Measurements from ENCODE around the gene PRKCH. TPM values are rescaled to one million over a fixed set of nuclear protein-coding genes. Genes with fewer than 3 reads are reported as not detected.

Gene PRKCH
- total and polyA plus RNA-seq, 9 donors, result 10.2 to 15.5 (median 12.3) TPM

- H3K27ac ChIP-seq (ENCODE audit: low read length), result no peak overlapping the region
- H3K4me1 ChIP-seq (ENCODE audit: control insufficient read depth, insufficient read depth, low read length), result no peaks in the 10 kb centered on the region
- no peaks in the 10 kb centered on the region for H3K36me3 ChIP-seq (ENCODE audit: control insufficient read depth, insufficient read depth, low read length)
- 94% methylated on average over 2 of the region's 3 CpGs for WGBS (ENCODE audit: insufficient coverage)
- H3K27me3 ChIP-seq (ENCODE audit: control insufficient read depth, insufficient read depth, low read length), result no peaks in the 10 kb centered on the region
- no peak overlapping the region for H3K4me3 ChIP-seq (ENCODE audit: low read length)
- DNase-seq, result no peak
- no peaks in the 10 kb centered on the region for H3K9me3 ChIP-seq (replicated peaks; ENCODE audit: control insufficient read depth, low read depth, low read length)
Observed at GRCh38 chr14:61358554-61359226, 37.3 kb downstream of the PRKCH start.

- H3K27me3 ChIP-seq (ENCODE audit: control insufficient read depth, insufficient read depth, low read length), result no peaks in the 10 kb centered on the region
- WGBS (ENCODE audit: insufficient coverage), result no CpG with 5 or more reads among the region's 5 CpGs
- no peaks in the 10 kb centered on the region for H3K4me1 ChIP-seq (ENCODE audit: control insufficient read depth, insufficient read depth, low read length)
- no peaks in the 10 kb centered on the region for H3K9me3 ChIP-seq (replicated peaks; ENCODE audit: control insufficient read depth, low read depth, low read length)
- no peak overlapping the region for H3K27ac ChIP-seq (ENCODE audit: low read length)
- DNase-seq, result no peak
- no peaks in the 10 kb centered on the region for H3K36me3 ChIP-seq (ENCODE audit: control insufficient read depth, insufficient read depth, low read length)
- no peak overlapping the region for H3K4me3 ChIP-seq (ENCODE audit: low read length)
Observed at GRCh38 chr14:61360796-61361525, 39.6 kb downstream of the PRKCH start.

GRCh38 chr14:61362072-61362750, 40.8 kb downstream of the PRKCH start:
- Histone ChIP-seq H3K36me3 (ENCODE audit: control insufficient read depth, insufficient read depth, low read length) (no peaks in the 10 kb centered on the region), H3K27me3 (ENCODE audit: control insufficient read depth, insufficient read depth, low read length) (no peaks in the 10 kb centered on the region), H3K9me3 (replicated peaks; ENCODE audit: control insufficient read depth, low read depth, low read length) (no peaks in the 10 kb centered on the region), H3K4me1 (ENCODE audit: control insufficient read depth, insufficient read depth, low read length) (no peaks in the 10 kb centered on the region), H3K27ac (ENCODE audit: low read length) (no peak overlapping the region), H3K4me3 (ENCODE audit: low read length) (no peak overlapping the region)
- WGBS (ENCODE audit: insufficient coverage), result 56% methylated on average over 1 of the region's 5 CpGs
- no peak for DNase-seq

GRCh38 chr14:61364243-61364642, 42.9 kb downstream of the PRKCH start:
- Histone ChIP-seq H3K9me3 (replicated peaks; ENCODE audit: control insufficient read depth, low read depth, low read length) (no peaks in the 10 kb centered on the region), H3K27ac (ENCODE audit: low read length) (no peak overlapping the region), H3K36me3 (ENCODE audit: control insufficient read depth, insufficient read depth, low read length) (no peaks in the 10 kb centered on the region), H3K4me3 (ENCODE audit: low read length) (no peak overlapping the region), H3K27me3 (ENCODE audit: control insufficient read depth, insufficient read depth, low read length) (no peaks in the 10 kb centered on the region), H3K4me1 (ENCODE audit: control insufficient read depth, insufficient read depth, low read length) (peaks cover 2% of the 10 kb centered on the region)
- no peak for DNase-seq
- WGBS (ENCODE audit: insufficient coverage), result 33% methylated on average over 1 of the region's 2 CpGs

GRCh38 chr14:61365667-61366212, 44.4 kb downstream of the PRKCH start:
- Histone ChIP-seq H3K4me1 (ENCODE audit: control insufficient read depth, insufficient read depth, low read length) (peaks cover 2% of the 10 kb centered on the region), H3K36me3 (ENCODE audit: control insufficient read depth, insufficient read depth, low read length) (no peaks in the 10 kb centered on the region), H3K27ac (ENCODE audit: low read length) (no peak overlapping the region), H3K9me3 (replicated peaks; ENCODE audit: control insufficient read depth, low read depth, low read length) (no peaks in the 10 kb centered on the region), H3K27me3 (ENCODE audit: control insufficient read depth, insufficient read depth, low read length) (no peaks in the 10 kb centered on the region), H3K4me3 (ENCODE audit: low read length) (no peak overlapping the region)
- WGBS (ENCODE audit: insufficient coverage), result no CpG with 5 or more reads among the region's 3 CpGs
- no peak for DNase-seq

DNA sequence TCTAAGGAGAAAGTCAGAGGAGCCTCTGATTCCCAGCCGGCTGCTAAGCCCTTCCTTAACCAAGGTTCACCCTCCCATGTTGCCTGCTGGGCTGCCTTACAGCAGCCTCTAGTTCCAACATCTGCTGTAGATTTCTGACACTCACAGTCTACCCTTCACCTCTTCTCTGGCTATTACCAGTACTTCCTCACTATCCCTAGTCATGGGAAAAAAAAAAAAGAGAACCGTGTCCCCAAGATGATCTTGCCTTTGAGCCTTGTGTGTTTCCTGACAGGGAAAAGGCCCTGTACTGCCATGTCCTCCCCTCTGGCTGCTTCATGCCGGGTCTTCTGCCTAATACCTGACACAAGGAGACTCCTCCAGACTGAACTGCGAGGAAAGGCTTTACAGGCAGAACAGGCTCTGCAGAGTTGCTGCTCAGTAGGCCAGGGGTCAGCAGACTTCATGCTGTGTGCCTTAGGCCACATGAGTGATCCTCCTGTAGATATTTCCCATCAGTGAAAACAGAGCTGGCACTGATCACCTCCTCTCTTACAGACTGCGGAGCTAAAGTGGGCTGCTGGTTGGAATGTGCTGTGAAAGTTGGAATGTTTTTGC, 46.8 kb downstream of the PRKCH start:
- Histone ChIP-seq H3K27me3 (ENCODE audit: control insufficient read depth, insufficient read depth, low read length) (no peaks in the 10 kb centered on the region), H3K4me1 (ENCODE audit: control insufficient read depth, insufficient read depth, low read length) (peaks cover 2% of the 10 kb centered on the region), H3K36me3 (ENCODE audit: control insufficient read depth, insufficient read depth, low read length) (no peaks in the 10 kb centered on the region), H3K9me3 (replicated peaks; ENCODE audit: control insufficient read depth, low read depth, low read length) (no peaks in the 10 kb centered on the region), H3K27ac (ENCODE audit: low read length) (no peak overlapping the region), H3K4me3 (ENCODE audit: low read length) (no peak overlapping the region)
- DNase-seq, result no peak
- WGBS (ENCODE audit: insufficient coverage), result 34% methylated on average over 2 of the region's 5 CpGs

GRCh38 chr14:61368781-61369453, 47.5 kb downstream of the PRKCH start:
- Histone ChIP-seq H3K9me3 (replicated peaks; ENCODE audit: control insufficient read depth, low read depth, low read length) (peaks cover 4% of the 10 kb centered on the region), H3K27me3 (ENCODE audit: control insufficient read depth, insufficient read depth, low read length) (no peaks in the 10 kb centered on the region), H3K4me3 (ENCODE audit: low read length) (no peak overlapping the region), H3K4me1 (ENCODE audit: control insufficient read depth, insufficient read depth, low read length) (peaks cover 2% of the 10 kb centered on the region), H3K27ac (ENCODE audit: low read length) (no peak overlapping the region), H3K36me3 (ENCODE audit: control insufficient read depth, insufficient read depth, low read length) (no peaks in the 10 kb centered on the region)
- no peak for DNase-seq
- WGBS (ENCODE audit: insufficient coverage), result no CpG with 5 or more reads among the region's 3 CpGs

DNA sequence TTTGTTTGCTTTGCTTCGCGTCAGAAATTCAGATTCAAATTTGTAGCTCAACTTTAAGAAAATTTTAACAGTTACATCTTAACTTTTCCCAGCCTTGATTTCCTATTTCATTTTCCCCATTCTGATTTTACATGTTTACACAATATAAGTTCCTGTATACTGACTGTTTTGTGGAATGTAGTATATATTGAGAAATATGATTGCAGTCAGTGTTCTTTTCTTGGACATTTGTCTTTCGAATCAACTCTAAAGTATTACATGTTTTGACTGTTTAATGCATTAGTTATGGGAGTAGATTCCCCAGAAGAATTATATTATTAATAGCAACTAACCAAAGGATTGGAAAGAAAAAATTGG, 48.1 kb downstream of the PRKCH start:
- no peak for DNase-seq
- WGBS (ENCODE audit: insufficient coverage), result no CpG with 5 or more reads among the region's 3 CpGs
- Histone ChIP-seq H3K27me3 (ENCODE audit: control insufficient read depth, insufficient read depth, low read length) (no peaks in the 10 kb centered on the region), H3K27ac (ENCODE audit: low read length) (no peak overlapping the region), H3K36me3 (ENCODE audit: control insufficient read depth, insufficient read depth, low read length) (no peaks in the 10 kb centered on the region), H3K4me3 (ENCODE audit: low read length) (no peak overlapping the region), H3K9me3 (replicated peaks; ENCODE audit: control insufficient read depth, low read depth, low read length) (peaks cover 9% of the 10 kb centered on the region), H3K4me1 (ENCODE audit: control insufficient read depth, insufficient read depth, low read length) (peaks cover 2% of the 10 kb centered on the region)

- WGBS (ENCODE audit: insufficient coverage), result no CpG with 5 or more reads among the region's 2 CpGs
- peaks cover 2% of the 10 kb centered on the region for H3K4me1 ChIP-seq (ENCODE audit: control insufficient read depth, insufficient read depth, low read length)
- no peak overlapping the region for H3K4me3 ChIP-seq (ENCODE audit: low read length)
- no peaks in the 10 kb centered on the region for H3K36me3 ChIP-seq (ENCODE audit: control insufficient read depth, insufficient read depth, low read length)
- H3K27ac ChIP-seq (ENCODE audit: low read length), result no peak overlapping the region
- DNase-seq, result no peak
- H3K27me3 ChIP-seq (ENCODE audit: control insufficient read depth, insufficient read depth, low read length), result no peaks in the 10 kb centered on the region
- H3K9me3 ChIP-seq (replicated peaks; ENCODE audit: control insufficient read depth, low read depth, low read length), result peaks cover 16% of the 10 kb centered on the region
Observed at GRCh38 chr14:61372379-61372778, 51.0 kb downstream of the PRKCH start.

All from muscle of leg (tissue), 11 donors.